ENCODE data around the gene FURIN. TPM values are rescaled to one million over a fixed set of nuclear protein-coding genes. Genes with fewer than 3 reads are reported as not detected.

The FURIN gene
- total RNA-seq, 1 donor from 2014 or later, result 103 TPM

GRCh38 chr15:90915216-90915807, 46.9 kb downstream of the FURIN start:
- H3K36me3 ChIP-seq (ENCODE audit: control insufficient read depth, insufficient read depth, low read length), result peaks cover 3% of the 10 kb centered on the region
- H3K4me3 ChIP-seq (ENCODE audit: low read depth, low read length), result no peak overlapping the region
- H3K27me3 ChIP-seq (ENCODE audit: control insufficient read depth, insufficient read depth, low read length), result no peaks in the 10 kb centered on the region
- DNase-seq (ENCODE audit: low read depth), result no peak
- TF ChIP-seq CTCF (IDR thresholded peaks at IDR 0.05; ENCODE audit: insufficient read depth, low read length, poor library complexity, severe bottlenecking), result no peak

GRCh38 chr15:90915808-90916440, 47.5 kb downstream of the FURIN start:
- TF ChIP-seq CTCF (IDR thresholded peaks at IDR 0.05; ENCODE audit: insufficient read depth, low read length, poor library complexity, severe bottlenecking), result no peak
- H3K4me3 ChIP-seq (ENCODE audit: low read depth, low read length), result no peak overlapping the region
- no peaks in the 10 kb centered on the region for H3K27me3 ChIP-seq (ENCODE audit: control insufficient read depth, insufficient read depth, low read length)
- peaks cover 3% of the 10 kb centered on the region for H3K36me3 ChIP-seq (ENCODE audit: control insufficient read depth, insufficient read depth, low read length)
- DNase-seq (ENCODE audit: low read depth), result no peak

- Histone ChIP-seq H3K27me3 (ENCODE audit: control insufficient read depth, insufficient read depth, low read length) (no peaks in the 10 kb centered on the region), H3K4me3 (ENCODE audit: low read depth, low read length) (no peak overlapping the region), H3K36me3 (ENCODE audit: control insufficient read depth, insufficient read depth, low read length) (peaks cover 3% of the 10 kb centered on the region)
- DNase-seq (ENCODE audit: low read depth), result no peak
- no peak for TF ChIP-seq CTCF (IDR thresholded peaks at IDR 0.05; ENCODE audit: insufficient read depth, low read length, poor library complexity, severe bottlenecking)
Measured at GRCh38 chr15:90916461-90916860, 48.1 kb downstream of the FURIN start.

GRCh38 chr15:90917569-90917968, 49.2 kb downstream of the FURIN start:
- TF ChIP-seq CTCF (IDR thresholded peaks at IDR 0.05; ENCODE audit: insufficient read depth, low read length, poor library complexity, severe bottlenecking), result no peak
- H3K27me3 ChIP-seq (ENCODE audit: control insufficient read depth, insufficient read depth, low read length), result no peaks in the 10 kb centered on the region
- peaks cover 2% of the 10 kb centered on the region for H3K36me3 ChIP-seq (ENCODE audit: control insufficient read depth, insufficient read depth, low read length)
- DNase-seq (ENCODE audit: low read depth), result no peak
- no peak overlapping the region for H3K4me3 ChIP-seq (ENCODE audit: low read depth, low read length)

- Histone ChIP-seq H3K4me3 (ENCODE audit: low read depth, low read length) (no peak overlapping the region), H3K27me3 (ENCODE audit: control insufficient read depth, insufficient read depth, low read length) (no peaks in the 10 kb centered on the region), H3K36me3 (ENCODE audit: control insufficient read depth, insufficient read depth, low read length) (peaks cover 2% of the 10 kb centered on the region)
- DNase-seq (ENCODE audit: low read depth), result no peak
- TF ChIP-seq CTCF (IDR thresholded peaks at IDR 0.05; ENCODE audit: insufficient read depth, low read length, poor library complexity, severe bottlenecking), result no peak
Measured at GRCh38 chr15:90918034-90918788, 49.8 kb downstream of the FURIN start.

All from kidney epithelial cell (primary cell).